ENCODE data around the gene DGCR8.

The DGCR8 gene

DNA sequence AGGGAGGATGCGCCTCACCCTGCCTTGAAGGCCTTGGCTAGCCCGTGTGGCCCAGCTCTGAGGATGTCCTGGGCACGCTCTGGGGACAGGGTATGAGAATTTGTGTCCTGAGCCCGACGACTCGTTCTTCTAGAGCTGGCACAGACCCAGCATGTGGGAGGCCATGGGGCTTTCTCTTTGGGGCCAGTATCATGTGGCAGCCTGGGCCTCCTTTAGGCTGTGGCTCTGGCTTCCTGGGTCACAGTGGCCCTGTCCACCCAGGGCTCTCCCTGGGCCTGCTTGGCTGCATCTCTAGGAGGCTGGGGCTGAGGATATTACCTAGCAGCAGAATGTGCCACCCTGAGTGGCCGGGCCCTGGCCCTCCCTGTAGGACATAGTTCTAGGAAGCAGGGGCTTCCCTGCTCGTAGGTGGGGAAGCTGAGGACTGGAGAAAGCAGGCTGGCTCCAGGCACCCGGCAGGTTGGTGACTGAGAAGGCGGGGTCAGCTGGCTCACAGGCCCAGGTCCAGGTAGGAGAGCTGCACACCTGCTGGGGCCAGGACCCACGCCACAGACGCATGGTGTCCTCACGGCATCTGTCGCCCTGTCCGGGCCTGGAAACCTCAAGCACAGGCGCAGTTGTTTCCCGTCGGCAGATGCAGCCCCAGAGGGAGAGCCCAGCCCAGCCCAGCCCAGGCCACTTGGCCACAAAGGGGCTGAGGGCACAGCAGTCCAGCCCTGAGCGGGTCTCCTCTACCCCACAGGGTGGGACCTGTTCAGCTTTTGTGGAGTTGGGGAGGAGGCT, 64.0 kb downstream of the DGCR8 start:
- TF ChIP-seq, protein P1, sequence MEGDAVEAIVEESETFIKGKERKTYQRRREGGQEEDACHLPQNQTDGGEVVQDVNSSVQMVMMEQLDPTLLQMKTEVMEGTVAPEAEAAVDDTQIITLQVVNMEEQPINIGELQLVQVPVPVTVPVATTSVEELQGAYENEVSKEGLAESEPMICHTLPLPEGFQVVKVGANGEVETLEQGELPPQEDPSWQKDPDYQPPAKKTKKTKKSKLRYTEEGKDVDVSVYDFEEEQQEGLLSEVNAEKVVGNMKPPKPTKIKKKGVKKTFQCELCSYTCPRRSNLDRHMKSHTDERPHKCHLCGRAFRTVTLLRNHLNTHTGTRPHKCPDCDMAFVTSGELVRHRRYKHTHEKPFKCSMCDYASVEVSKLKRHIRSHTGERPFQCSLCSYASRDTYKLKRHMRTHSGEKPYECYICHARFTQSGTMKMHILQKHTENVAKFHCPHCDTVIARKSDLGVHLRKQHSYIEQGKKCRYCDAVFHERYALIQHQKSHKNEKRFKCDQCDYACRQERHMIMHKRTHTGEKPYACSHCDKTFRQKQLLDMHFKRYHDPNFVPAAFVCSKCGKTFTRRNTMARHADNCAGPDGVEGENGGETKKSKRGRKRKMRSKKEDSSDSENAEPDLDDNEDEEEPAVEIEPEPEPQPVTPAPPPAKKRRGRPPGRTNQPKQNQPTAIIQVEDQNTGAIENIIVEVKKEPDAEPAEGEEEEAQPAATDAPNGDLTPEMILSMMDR (IDR thresholded peaks at IDR 0.05; ENCODE audit: low read depth, low read length) = no peak
- no peak for DNase-seq (ENCODE audit: low read depth, low spot score)
- in situ Hi-C loops (cut with HindIII; ENCODE audit: low sequenced_read_pairs) = no loop called here
- no peak overlapping the region for H3K4me3 ChIP-seq (ENCODE audit: low read depth, low read length)

DNA sequence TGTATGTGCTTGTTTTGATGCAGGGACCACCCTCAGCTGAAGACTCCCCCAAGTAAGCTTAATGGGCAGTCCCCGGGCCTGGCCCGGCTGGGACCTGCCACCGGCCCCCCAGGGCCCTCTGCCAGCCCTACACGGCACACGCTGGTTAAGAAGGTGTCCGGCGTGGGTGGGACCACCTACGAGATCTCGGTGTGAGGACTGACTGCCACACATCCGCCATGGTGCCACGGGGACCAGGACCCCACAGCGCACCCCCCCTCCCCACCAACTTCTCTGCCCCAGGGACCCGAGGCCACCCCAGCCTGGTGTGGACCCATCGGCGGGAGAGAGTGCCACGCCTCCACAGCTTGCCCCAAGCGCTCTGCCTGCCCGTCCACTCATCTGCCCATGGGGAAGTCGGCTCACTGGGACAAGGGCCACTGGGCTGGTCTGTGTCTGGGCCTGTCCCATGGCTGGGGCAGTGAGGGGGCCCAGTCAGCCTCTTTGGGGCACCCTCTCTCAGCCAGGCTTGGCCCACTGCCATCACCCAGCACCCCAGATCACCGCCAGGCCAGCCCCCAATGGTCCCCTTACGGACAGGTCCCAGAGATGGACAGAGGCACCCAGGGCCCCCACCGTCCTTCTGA, 65.3 kb downstream of the DGCR8 start:
- H3K4me3 ChIP-seq (ENCODE audit: low read depth, low read length) = no peak overlapping the region
- in situ Hi-C loops (cut with HindIII; ENCODE audit: low sequenced_read_pairs) = no loop called here
- no peak for DNase-seq (ENCODE audit: low read depth, low spot score)
- TF ChIP-seq, protein P1 (IDR thresholded peaks at IDR 0.05; ENCODE audit: low read depth, low read length) = no peak

DNA sequence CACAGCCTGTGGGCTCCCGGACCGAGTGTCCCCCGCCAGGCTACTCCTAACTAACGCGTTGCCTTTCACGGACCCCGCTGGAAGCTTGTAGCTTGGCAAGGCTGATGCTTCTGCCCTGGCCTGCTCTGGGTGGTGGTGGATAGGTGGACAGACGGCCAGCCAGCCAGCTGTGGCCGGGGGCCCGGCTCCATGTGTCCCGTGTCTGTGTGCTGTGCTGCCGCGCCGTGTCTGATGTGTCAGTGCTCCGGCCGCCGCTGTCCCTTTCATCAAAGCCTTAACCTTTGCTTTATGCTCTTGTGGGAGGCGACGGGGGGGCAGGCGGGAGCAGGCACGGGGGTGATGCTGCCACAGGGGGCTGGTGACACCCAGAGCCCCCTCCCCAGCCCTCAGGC, 65.8 kb downstream of the DGCR8 start:
- H3K4me3 ChIP-seq (ENCODE audit: low read depth, low read length) = no peak overlapping the region
- no peak for DNase-seq (ENCODE audit: low read depth, low spot score)
- in situ Hi-C loops (cut with HindIII; ENCODE audit: low sequenced_read_pairs) = no loop called here
- TF ChIP-seq, protein P1 (IDR thresholded peaks at IDR 0.05; ENCODE audit: low read depth, low read length) = no peak

DNA sequence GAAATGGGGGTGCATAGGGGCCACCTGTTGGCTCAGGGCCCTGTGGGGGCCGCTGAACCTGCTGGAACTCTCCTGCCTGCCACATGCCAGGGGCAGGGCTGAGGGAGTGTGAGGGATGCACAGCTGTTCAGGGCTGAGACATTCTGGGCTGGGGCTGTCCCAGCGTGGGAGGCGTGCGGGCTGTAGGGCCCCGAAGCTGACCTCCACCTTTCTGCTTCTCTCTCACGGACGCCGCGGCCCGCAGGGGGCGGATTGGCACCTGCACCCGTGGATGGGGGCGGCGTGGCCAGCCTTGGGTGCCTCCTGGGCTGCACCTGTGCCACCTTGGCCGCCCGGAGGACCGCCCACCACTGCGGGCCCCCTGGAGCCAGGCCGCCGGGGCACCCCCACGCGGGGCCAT, 66.7 kb downstream of the DGCR8 start:
- TF ChIP-seq, protein P1 (IDR thresholded peaks at IDR 0.05; ENCODE audit: low read depth, low read length) = no peak
- no peak overlapping the region for H3K4me3 ChIP-seq (ENCODE audit: low read depth, low read length)
- in situ Hi-C loops (cut with HindIII; ENCODE audit: low sequenced_read_pairs) = no loop called here
- DNase-seq (ENCODE audit: low read depth, low spot score) = no peak

DNA sequence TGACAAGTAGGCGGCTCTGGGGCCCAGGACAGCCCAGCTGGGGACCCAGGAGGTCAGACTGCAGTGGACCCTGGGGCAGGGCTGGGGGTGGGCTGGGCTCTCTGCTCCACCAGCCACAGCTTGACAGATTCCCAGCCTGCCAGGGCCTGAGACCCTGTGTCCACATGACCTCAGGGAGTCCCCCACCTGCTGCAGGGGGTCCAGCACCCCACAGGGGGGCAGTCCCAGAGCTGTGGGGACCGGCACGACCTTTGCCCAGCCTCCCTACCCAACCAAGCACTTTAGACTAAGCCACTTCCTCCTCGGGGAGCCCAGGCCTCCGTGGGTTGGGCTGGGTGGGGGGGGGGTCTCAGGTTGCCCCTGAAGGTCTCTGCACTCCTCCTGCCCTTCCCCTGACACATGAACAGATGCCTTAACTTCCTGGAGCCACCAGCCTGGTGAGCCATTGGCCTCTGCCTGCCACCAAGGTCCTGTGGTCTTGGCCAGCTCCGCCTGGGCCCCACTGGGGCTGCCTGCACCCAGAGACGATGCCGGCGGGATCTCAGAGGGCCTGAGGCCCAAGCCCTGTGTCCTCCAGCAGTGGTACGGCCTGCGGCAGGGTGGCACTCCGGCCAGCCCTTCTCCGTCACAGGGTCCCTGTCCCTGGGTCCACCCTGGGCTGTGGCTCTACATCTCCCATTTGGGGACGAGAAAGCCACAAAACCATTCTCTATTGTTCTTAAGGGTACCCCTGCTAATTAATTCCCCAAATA, 67.4 kb downstream of the DGCR8 start:
- TF ChIP-seq, protein P1 (IDR thresholded peaks at IDR 0.05; ENCODE audit: low read depth, low read length) = no peak
- in situ Hi-C loops (cut with HindIII; ENCODE audit: low sequenced_read_pairs) = no loop called here
- H3K4me3 ChIP-seq (ENCODE audit: low read depth, low read length) = no peak overlapping the region
- DNase-seq (ENCODE audit: low read depth, low spot score) = no peak

DNA sequence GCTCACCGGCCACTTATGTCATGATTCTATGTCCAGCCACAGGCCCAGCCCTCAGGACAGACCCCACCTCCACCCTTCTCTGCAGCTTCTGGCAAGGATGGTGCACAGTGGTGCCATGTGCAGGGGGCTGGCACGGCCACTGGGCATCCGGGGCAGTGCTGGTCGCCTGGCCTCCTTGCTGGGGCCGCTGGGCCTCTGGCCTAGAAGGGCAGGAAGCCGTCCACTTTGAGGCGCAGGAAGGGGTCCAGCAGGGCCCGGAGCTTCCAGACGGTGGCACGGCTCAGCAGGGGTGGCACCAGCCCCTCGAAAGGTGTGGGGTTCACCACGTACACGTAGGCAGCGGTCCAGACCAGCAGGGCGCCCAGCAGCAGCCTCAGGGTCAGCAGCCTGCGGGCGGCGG, 68.4 kb downstream of the DGCR8 start:
- TF ChIP-seq, protein P1 (IDR thresholded peaks at IDR 0.05; ENCODE audit: low read depth, low read length) = no peak
- no peak overlapping the region for H3K4me3 ChIP-seq (ENCODE audit: low read depth, low read length)
- in situ Hi-C loops (cut with HindIII; ENCODE audit: low sequenced_read_pairs) = no loop called here
- DNase-seq (ENCODE audit: low read depth, low spot score) = no peak

Measured in astrocyte of the spinal cord (primary cell).